HEK293 (cell line): Measurements from ENCODE around the gene NR2F2.

ENCODE experiments used
- GLIS2 ChIP-seq: fragments of 450-650 bp; formaldehyde crosslinking; IDR thresholded peaks from 2 replicates; pipeline ENCODE4 v1.5.1; 2016; ENCODE audit warnings: missing biosample characterization, missing genetic modification characterization
- MYNN ChIP-seq: fragments of 450-650 bp; formaldehyde crosslinking; IDR thresholded peaks from 2 replicates; pipeline ENCODE4 v1.5.1; 2016; ENCODE audit warnings: missing biosample characterization, missing genetic modification characterization, borderline replicate concordance
- OVOL3 ChIP-seq: fragments of 450-650 bp; formaldehyde crosslinking; IDR thresholded peaks from 2 replicates; pipeline ENCODE4 v1.5.1; 2016; ENCODE audit warnings: missing biosample characterization, missing genetic modification characterization
- PBX3 ChIP-seq: sonication (generic); formaldehyde crosslinking; IDR thresholded peaks from 2 replicates; pipeline ENCODE4 v1.8.1; 2022; ENCODE audit warnings: mild to moderate bottlenecking, moderate library complexity, missing genetic modification reagents
- PRDM1 ChIP-seq: fragments of 450-650 bp; formaldehyde crosslinking; IDR thresholded peaks from 2 replicates; pipeline ENCODE4; 2016; ENCODE audit warnings: missing biosample characterization, missing genetic modification characterization
- PRDM6 ChIP-seq: fragments of 450-650 bp; formaldehyde crosslinking; IDR thresholded peaks from 2 replicates; pipeline ENCODE4 v1.5.1; 2017; ENCODE audit warnings: missing biosample characterization, missing genetic modification characterization
- RBAK ChIP-seq: fragments of 450-650 bp; formaldehyde crosslinking; IDR thresholded peaks from 2 replicates; pipeline ENCODE4 v1.5.1; 2016; ENCODE audit warnings: missing biosample characterization, missing genetic modification characterization
- SP2 ChIP-seq: fragments of 450-650 bp; formaldehyde crosslinking; IDR thresholded peaks from 2 replicates; pipeline ENCODE4 v1.5.1; 2016; ENCODE audit warnings: missing biosample characterization, missing genetic modification characterization
- YY1 ChIP-seq: fragments of 450-650 bp; formaldehyde crosslinking; IDR thresholded peaks from 2 replicates; pipeline ENCODE4 v1.5.1; 2018; ENCODE audit warnings: missing biosample characterization, missing genetic modification characterization
- ZBTB11 ChIP-seq: fragments of 450-650 bp; formaldehyde crosslinking; conservative IDR thresholded peaks from 2 replicates; pipeline ENCODE4 v1.5.1; 2016; ENCODE audit warnings: low read depth, missing biosample characterization, missing genetic modification characterization
- ZBTB7A ChIP-seq: fragments of 450-650 bp; formaldehyde crosslinking; IDR thresholded peaks from 2 replicates; pipeline ENCODE4 v1.5.1; 2016; ENCODE audit warnings: low read depth, missing biosample characterization, missing genetic modification characterization
- ZNF112 ChIP-seq: fragments of 450-650 bp; formaldehyde crosslinking; IDR thresholded peaks from 2 replicates; pipeline ENCODE4 v1.5.0; 2017; ENCODE audit warnings: missing biosample characterization, missing genetic modification characterization
- ZNF221 ChIP-seq: fragments of 450-650 bp; formaldehyde crosslinking; IDR thresholded peaks from 2 replicates; pipeline ENCODE4 v1.5.1; 2017; ENCODE audit warnings: missing biosample characterization, missing genetic modification characterization, borderline replicate concordance
- ZNF223 ChIP-seq: fragments of 450-650 bp; formaldehyde crosslinking; IDR thresholded peaks from 2 replicates; pipeline ENCODE4 v1.5.1; 2016; ENCODE audit warnings: missing biosample characterization, missing genetic modification characterization
- ZNF266 ChIP-seq: fragments of 450-650 bp; formaldehyde crosslinking; IDR thresholded peaks from 2 replicates; pipeline ENCODE4 v1.5.1; 2016; ENCODE audit warnings: missing biosample characterization, missing genetic modification characterization, low read depth
- ZNF311 ChIP-seq: fragments of 450-650 bp; formaldehyde crosslinking; IDR thresholded peaks from 2 replicates; pipeline ENCODE4 v1.5.1; 2017; ENCODE audit warnings: missing biosample characterization, missing genetic modification characterization, borderline replicate concordance
- ZNF341 ChIP-seq: fragments of 450-650 bp; formaldehyde crosslinking; IDR thresholded peaks from 2 replicates; pipeline ENCODE4; 2016; ENCODE audit warnings: low read depth, missing biosample characterization, missing genetic modification characterization
- ZNF37A ChIP-seq: fragments of 450-650 bp; IDR thresholded peaks from 2 replicates; pipeline ENCODE4 v1.5.1; 2018; ENCODE audit warnings: missing biosample characterization, missing genetic modification characterization
- ZNF398 ChIP-seq: fragments of 450-650 bp; formaldehyde crosslinking; IDR thresholded peaks from 2 replicates; pipeline ENCODE4 v1.5.1; 2017; ENCODE audit warnings: missing biosample characterization, missing genetic modification characterization
- ZNF473 ChIP-seq: fragments of 450-650 bp; formaldehyde crosslinking; IDR thresholded peaks from 2 replicates; pipeline ENCODE4 v1.5.1; 2017; ENCODE audit warnings: missing biosample characterization, missing genetic modification characterization
- ZNF48 ChIP-seq: fragments of 450-650 bp; formaldehyde crosslinking; IDR thresholded peaks from 2 replicates; pipeline ENCODE4 v1.5.1; 2016; ENCODE audit warnings: missing biosample characterization, missing genetic modification characterization
- ZNF501 ChIP-seq: fragments of 450-650 bp; formaldehyde crosslinking; IDR thresholded peaks from 2 replicates; pipeline ENCODE4 v1.5.1; 2016; ENCODE audit warnings: missing biosample characterization, missing genetic modification characterization
- ZNF510 ChIP-seq: fragments of 450-650 bp; formaldehyde crosslinking; IDR thresholded peaks from 2 replicates; pipeline ENCODE4 v1.5.1; 2018; ENCODE audit warnings: mild to moderate bottlenecking, missing genetic modification characterization, missing biosample characterization; ENCODE audit not compliant: insufficient replicate concordance
- ZNF560 ChIP-seq: fragments of 450-650 bp; formaldehyde crosslinking; IDR thresholded peaks from 2 replicates; pipeline ENCODE4 v1.5.1; 2017; ENCODE audit warnings: missing biosample characterization, missing genetic modification characterization, borderline replicate concordance
- ZNF596 ChIP-seq: fragments of 450-650 bp; IDR thresholded peaks from 2 replicates; pipeline ENCODE4 v1.5.0; 2018; ENCODE audit warnings: missing biosample characterization, mild to moderate bottlenecking, missing genetic modification characterization, moderate library complexity
- ZNF610 ChIP-seq: fragments of 450-650 bp; formaldehyde crosslinking; IDR thresholded peaks from 2 replicates; pipeline ENCODE4 v1.5.1; 2016; ENCODE audit warnings: missing biosample characterization, missing genetic modification characterization, borderline replicate concordance
- ZNF626 ChIP-seq: fragments of 450-650 bp; sonication (Bioruptor Pico); formaldehyde crosslinking; IDR thresholded peaks from 2 replicates; pipeline ENCODE4 v1.5.1; 2018; ENCODE audit warnings: missing biosample characterization, missing genetic modification characterization, inconsistent platforms
- ZNF629 ChIP-seq: fragments of 450-650 bp; formaldehyde crosslinking; IDR thresholded peaks from 2 replicates; pipeline ENCODE4 v1.5.1; 2017; ENCODE audit warnings: missing biosample characterization, missing genetic modification characterization
- ZNF660 ChIP-seq: fragments of 450-650 bp; IDR thresholded peaks from 2 replicates; pipeline ENCODE4 v1.5.1; 2018; ENCODE audit warnings: missing biosample characterization, mild to moderate bottlenecking, missing genetic modification characterization
- ZNF664 ChIP-seq: fragments of 450-650 bp; formaldehyde crosslinking; IDR thresholded peaks from 2 replicates; pipeline ENCODE4 v1.5.1; 2016; ENCODE audit warnings: missing biosample characterization, missing genetic modification characterization
- ZNF707 ChIP-seq: fragments of 450-650 bp; formaldehyde crosslinking; IDR thresholded peaks from 2 replicates; pipeline ENCODE4 v1.5.1; 2016; ENCODE audit warnings: missing biosample characterization, missing genetic modification characterization
- ZNF785 ChIP-seq: fragments of 450-650 bp; formaldehyde crosslinking; IDR thresholded peaks from 2 replicates; pipeline ENCODE4 v1.5.1; 2016; ENCODE audit warnings: missing biosample characterization, missing genetic modification characterization
- ZNF837 ChIP-seq: fragments of 450-650 bp; formaldehyde crosslinking; IDR thresholded peaks from 2 replicates; pipeline ENCODE4 v1.5.1; 2016; ENCODE audit warnings: missing biosample characterization, missing genetic modification characterization
- ZSCAN16 ChIP-seq: fragments of 450-650 bp; formaldehyde crosslinking; IDR thresholded peaks from 2 replicates; pipeline ENCODE4 v1.5.1; 2016; ENCODE audit warnings: missing biosample characterization, missing genetic modification characterization

The NR2F2 gene

GRCh38 chr15:96331144-96331944, 844 bp downstream of the NR2F2 start (continued):
- TF ChIP-seq RBAK (tag by site-specific recombination) (no peak), SP2 (no peak), ZNF112 (tag by site-specific recombination) (no peak), ZNF398 (peak; percentile 38; the same call in 1 of the 2 replicates), ZNF707 (tag by site-specific recombination) (no peak), ZNF341 (tag by site-specific recombination) (no peak), ZNF596 (tag by site-specific recombination) (peak; percentile 96), ZNF266 (no peak), PRDM6 (tag by site-specific recombination) (no peak), ZNF610 (tag by site-specific recombination) (no peak), ZBTB11 (tag by site-specific recombination) (peak; percentile 15; the same call in 1 of the 2 replicates), ZNF501 (tag by site-specific recombination) (peak; percentile 55; the same call in 1 of the 2 replicates), ZNF473 (tag by site-specific recombination) (no peak), ZSCAN16 (tag by site-specific recombination) (no peak), ZNF221 (tag by site-specific recombination) (no peak), PRDM1 (peak; percentile 98), ZNF785 (tag by site-specific recombination) (no peak), YY1 (tag by site-specific recombination) (no peak), ZNF510 (tag by site-specific recombination) (no peak), ZNF37A (tag by site-specific recombination) (no peak), ZBTB7A (no peak), MYNN (tag by site-specific recombination) (0 out of 2 replicates have a peak, but pooled peaks have one; percentile 24), ZNF629 (tag by site-specific recombination) (no peak), OVOL3 (tag by site-specific recombination) (no peak), ZNF311 (tag by site-specific recombination) (no peak), PBX3 (no peak), ZNF48 (tag by site-specific recombination) (no peak), ZNF660 (no peak), ZNF223 (tag by site-specific recombination) (no peak), ZNF626 (no peak), ZNF837 (tag by site-specific recombination) (no peak), ZNF664 (tag by site-specific recombination) (no peak), GLIS2 (tag by site-specific recombination) (no peak), ZNF560 (tag by site-specific recombination) (no peak)
